Progenitor cell of endocrine pancreas (in vitro differentiated cells): Measurements from ENCODE around the gene BLTP3B. TPM values are rescaled to one million over a fixed set of nuclear protein-coding genes. Genes with fewer than 3 reads are reported as not detected.

Experiments
- DNase-seq: peaks from one replicate; pipeline ENCODE4 v3.0.0; 2021; ENCODE audit warnings: low spot score; ENCODE audit not compliant: unreplicated experiment
- H3K27ac Mint-ChIP-seq: 2 replicates; pipeline ENCODE4 v1.8.0; 2021; ENCODE audit warnings: mild to moderate bottlenecking, moderate library complexity, mixed read lengths
- H3K27me3 Mint-ChIP-seq: 2 replicates; pipeline ENCODE4 v1.8.0; 2021; ENCODE audit warnings: mixed read lengths
- H3K36me3 Mint-ChIP-seq: 2 replicates; pipeline ENCODE4 v1.8.0; 2022; ENCODE audit warnings: mixed read lengths; ENCODE audit not compliant: insufficient read depth
- H3K4me1 Mint-ChIP-seq: 2 replicates; pipeline ENCODE4 v1.8.0; 2021; ENCODE audit warnings: low read depth, mixed read lengths
- H3K4me3 Mint-ChIP-seq: 2 replicates; pipeline ENCODE4 v1.8.0; 2021; ENCODE audit warnings: low read depth, mild to moderate bottlenecking, moderate library complexity, mixed read lengths
- H3K9me3 Mint-ChIP-seq: 2 replicates; pipeline ENCODE4 v1.8.0; 2021; ENCODE audit warnings: low read depth, mixed read lengths
- microRNA-seq: library from miRNA; unstranded; fragments of <30 nt; microRNA quantifications from one replicate; pipeline ENCODE4 v1.1.0, GENCODE V29; 2020; ENCODE audit warnings: borderline number of aligned reads; ENCODE audit not compliant: unreplicated experiment
- total RNA-seq: library from RNA; stranded (reverse); gene quantifications from 2 replicates; pipeline ENCODE4 v1.2.1, GENCODE V29; 2021
- TF ChIP-seq, protein P1 (sequence below): fragments of 200-600 bp; sonication (generic); IDR thresholded peaks from one replicate; pipeline ENCODE4 v1.5.0; 2021; ENCODE audit warnings: antibody characterized with exemption, mild to moderate bottlenecking; ENCODE audit not compliant: unreplicated experiment

Gene BLTP3B
- total RNA-seq, 1 donor from 2014 or later = 23.6 TPM

- TF ChIP-seq, protein P1, sequence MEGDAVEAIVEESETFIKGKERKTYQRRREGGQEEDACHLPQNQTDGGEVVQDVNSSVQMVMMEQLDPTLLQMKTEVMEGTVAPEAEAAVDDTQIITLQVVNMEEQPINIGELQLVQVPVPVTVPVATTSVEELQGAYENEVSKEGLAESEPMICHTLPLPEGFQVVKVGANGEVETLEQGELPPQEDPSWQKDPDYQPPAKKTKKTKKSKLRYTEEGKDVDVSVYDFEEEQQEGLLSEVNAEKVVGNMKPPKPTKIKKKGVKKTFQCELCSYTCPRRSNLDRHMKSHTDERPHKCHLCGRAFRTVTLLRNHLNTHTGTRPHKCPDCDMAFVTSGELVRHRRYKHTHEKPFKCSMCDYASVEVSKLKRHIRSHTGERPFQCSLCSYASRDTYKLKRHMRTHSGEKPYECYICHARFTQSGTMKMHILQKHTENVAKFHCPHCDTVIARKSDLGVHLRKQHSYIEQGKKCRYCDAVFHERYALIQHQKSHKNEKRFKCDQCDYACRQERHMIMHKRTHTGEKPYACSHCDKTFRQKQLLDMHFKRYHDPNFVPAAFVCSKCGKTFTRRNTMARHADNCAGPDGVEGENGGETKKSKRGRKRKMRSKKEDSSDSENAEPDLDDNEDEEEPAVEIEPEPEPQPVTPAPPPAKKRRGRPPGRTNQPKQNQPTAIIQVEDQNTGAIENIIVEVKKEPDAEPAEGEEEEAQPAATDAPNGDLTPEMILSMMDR = no peak
- no peak overlapping the region for H3K4me3 Mint-ChIP-seq
These were observed 35.8 kb downstream of the BLTP3B start for GRCh38 chr12:100106861-100107260.

DNA sequence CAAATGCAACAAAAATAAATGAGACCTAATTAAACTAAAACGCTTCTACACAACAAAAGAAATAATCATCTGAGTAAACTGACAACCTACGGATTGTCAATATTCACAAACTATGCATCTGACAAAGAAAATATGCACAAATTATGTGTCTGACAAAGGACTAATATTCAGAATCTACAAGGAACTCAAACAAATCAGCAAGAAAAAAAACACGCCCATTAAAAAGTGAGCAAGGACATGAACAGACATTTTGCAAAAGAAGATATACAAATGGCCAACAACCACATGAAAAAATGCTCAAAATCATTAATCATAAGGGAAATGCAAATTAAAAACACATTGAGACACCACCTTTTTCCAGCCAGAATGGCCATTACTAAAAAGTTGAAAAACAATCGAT, 37.0 kb downstream of the BLTP3B start:
- TF ChIP-seq, protein P1 = no peak
- peak overlapping the region; percentile 5 for H3K27ac Mint-ChIP-seq
- no peaks in the 10 kb centered on the region for H3K27me3 Mint-ChIP-seq
- H3K4me1 Mint-ChIP-seq = no peaks in the 10 kb centered on the region
- H3K4me3 Mint-ChIP-seq = no peak overlapping the region
- H3K36me3 Mint-ChIP-seq = peaks cover 20% of the 10 kb centered on the region
- no peak for DNase-seq
- peaks cover 8% of the 10 kb centered on the region for H3K9me3 Mint-ChIP-seq

More at GRCh38 chr12:100106861-100107260, 35.8 kb downstream of the BLTP3B start:
- DNase-seq = no peak
- Mint-ChIP-seq H3K27ac (no peak overlapping the region), H3K36me3 (peaks cover 20% of the 10 kb centered on the region), H3K27me3 (no peaks in the 10 kb centered on the region), H3K9me3 (peaks cover 8% of the 10 kb centered on the region), H3K4me1 (no peaks in the 10 kb centered on the region)

GRCh38 chr12:100101000-100101399, 41.7 kb downstream of the BLTP3B start:
- Mint-ChIP-seq H3K9me3 (no peaks in the 10 kb centered on the region), H3K27ac (no peak overlapping the region), H3K4me1 (no peaks in the 10 kb centered on the region), H3K4me3 (no peak overlapping the region), H3K36me3 (peaks cover 4% of the 10 kb centered on the region), H3K27me3 (no peaks in the 10 kb centered on the region)
- DNase-seq = no peak
- TF ChIP-seq, protein P1 = no peak

Small RNA genes within 50 kb of the gene (microRNA-seq; reads per million reads assigned to microRNA genes)
- not detected for gene MIR1827

Other genes starting within 250 kb of the BLTP3B start
- gene ANKS1B, start 157.9 kb downstream of the BLTP3B start, total RNA-seq = 10.1 and 14.0 TPM in 2 replicates
- gene ACTR6, start 57.9 kb upstream of the BLTP3B start, total RNA-seq = 22.0 and 29.7 TPM in 2 replicates
- 3.9 and 4.3 TPM in 2 replicates for gene DEPDC4, start 124.2 kb upstream of the BLTP3B start, total RNA-seq
- gene SCYL2, start 124.3 kb upstream of the BLTP3B start, total RNA-seq = 68.2 and 73.3 TPM in 2 replicates
- gene SLC17A8, start 214.2 kb upstream of the BLTP3B start, total RNA-seq = 1.2 and 1.5 TPM in 2 replicates